Effector CD8-positive, alpha-beta T cell (primary cell): ENCODE measurements around the gene MICAL3.

Experiments used
- DNase-seq: peaks from one replicate; lab custom pipeline; 2025; lab: John Stamatoyannopoulos, UW

Gene MICAL3

DNA sequence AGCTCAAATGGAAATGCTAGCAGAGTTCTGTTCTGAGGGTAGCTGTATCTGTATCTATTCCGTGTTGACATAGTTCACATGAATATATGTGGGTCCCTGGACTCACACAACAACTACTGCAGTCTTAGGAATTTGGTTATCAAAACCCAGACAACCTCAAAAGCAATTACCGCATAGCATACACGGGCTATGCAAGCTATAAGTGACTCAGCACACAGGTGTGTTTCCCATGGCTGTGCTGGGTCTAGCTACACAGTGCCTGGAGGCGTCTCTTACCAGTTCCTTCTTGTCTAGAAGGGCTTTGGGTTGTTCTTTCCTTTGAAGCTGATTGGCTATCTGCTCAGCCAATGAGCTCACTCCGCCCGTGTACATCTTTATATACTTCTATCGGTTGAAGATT, 151.9 kb downstream of the MICAL3 start:
- no peak for DNase-seq

DNA sequence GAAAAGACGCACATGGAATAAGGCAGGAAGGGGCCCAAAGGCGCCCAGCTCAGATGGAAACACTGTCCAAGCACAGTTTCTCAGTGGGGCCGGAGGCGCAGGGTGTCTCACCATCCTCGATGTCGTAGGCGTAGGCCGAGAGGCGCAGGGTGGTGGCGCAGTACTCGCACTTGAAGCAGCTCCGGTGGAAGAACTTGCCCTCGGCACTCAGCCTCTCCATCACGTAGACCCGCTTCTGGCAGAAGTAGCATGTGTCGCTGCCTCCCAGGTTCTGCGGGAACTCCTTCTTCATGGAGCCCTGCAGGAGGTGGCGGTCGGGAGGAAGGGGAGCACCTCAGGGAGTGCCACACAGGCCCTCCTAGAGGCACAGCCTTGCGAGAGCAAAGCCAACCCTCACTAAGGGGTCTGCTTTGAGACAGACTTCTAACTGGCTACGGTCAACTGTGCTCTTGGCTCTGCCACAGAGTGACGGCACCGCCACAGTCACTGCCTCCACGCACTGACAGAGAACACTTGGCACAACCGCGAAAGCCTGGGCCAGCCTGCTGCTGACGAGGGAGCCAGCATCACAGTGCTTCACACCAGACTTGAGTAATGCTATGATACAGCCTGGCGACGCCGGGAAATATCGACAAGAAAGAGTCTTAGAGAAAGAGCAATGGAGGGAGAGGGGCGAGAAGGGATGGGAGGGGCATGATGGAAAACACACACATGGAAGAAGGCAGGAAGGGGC, 152.5 kb downstream of the MICAL3 start:
- no peak for DNase-seq

DNA sequence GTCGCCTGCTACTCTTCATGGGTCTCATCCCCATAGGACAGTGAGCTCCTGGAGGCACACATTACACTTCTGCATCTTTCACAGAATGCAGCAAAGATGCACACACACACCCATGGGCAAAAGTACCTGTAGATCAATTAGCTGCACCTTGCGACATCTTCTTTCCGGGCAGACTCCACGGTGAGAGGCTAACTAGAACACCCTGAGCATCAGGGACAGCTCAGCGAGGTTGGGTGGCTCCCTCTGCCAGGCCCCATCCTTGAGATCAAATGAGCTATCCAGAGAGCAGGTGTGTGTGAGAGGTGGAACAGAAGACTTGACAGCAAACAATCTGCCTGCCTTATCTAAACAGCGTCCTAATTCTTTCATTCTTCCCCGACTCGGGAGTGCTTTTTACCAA, 154.0 kb downstream of the MICAL3 start:
- no peak for DNase-seq

DNA sequence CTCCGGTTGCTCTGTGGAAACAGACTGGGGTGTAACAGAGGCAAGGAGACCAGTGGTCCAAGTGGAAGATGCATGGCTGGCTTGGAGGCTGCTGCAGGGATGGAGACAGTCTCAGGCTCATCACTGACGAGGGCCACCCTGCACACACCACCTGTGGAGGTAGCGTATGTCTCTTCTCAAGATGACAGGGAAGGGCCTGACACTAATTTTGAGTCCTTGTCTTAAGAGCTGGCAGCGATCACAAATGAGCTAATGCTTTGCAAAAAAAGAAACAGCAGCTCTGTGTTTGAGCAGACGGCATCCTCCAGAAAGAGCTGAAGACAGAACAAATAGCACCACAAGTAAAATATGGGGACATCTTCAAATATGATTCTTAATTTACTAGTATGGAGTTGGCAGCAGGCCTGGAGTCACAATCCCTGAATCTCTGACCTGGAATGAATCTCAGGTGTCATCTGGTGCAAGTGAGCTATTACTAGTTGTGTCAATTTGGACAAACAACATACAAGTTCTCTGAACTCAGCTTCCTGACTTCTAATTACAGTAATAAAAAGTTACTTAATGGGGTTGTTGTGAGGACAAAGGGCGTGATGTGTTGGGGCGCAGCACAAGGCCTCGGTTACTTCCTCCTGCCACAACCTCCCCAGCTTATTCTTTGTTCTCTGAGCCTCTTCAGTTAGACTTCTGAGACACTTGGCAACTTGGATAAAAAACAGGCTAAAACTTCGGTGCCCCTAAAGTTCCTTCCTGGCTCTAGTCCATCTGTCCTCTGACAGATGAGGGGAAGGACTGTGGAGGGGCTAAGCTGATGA, 154.9 kb downstream of the MICAL3 start:
- no peak for DNase-seq

DNA sequence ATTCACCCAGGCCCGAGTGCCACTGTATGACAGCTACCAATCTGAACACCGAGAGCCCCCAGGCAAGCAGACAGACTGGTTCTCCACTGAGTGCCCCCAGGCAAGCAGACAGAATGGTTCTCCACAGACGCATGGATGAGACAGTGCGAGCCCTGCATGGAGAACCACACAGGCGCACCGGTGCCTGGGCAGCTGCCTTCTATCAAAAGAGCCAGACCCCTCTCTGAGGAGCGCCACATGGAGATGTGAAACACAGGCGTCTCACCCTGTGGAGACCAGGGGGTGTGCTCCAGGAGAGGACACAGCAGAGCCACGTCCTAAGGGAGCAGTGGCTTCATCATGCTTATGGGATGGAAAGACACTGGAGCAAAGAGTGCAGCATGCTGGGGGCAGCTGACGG, 155.6 kb downstream of the MICAL3 start:
- DNase-seq, result no peak

DNA sequence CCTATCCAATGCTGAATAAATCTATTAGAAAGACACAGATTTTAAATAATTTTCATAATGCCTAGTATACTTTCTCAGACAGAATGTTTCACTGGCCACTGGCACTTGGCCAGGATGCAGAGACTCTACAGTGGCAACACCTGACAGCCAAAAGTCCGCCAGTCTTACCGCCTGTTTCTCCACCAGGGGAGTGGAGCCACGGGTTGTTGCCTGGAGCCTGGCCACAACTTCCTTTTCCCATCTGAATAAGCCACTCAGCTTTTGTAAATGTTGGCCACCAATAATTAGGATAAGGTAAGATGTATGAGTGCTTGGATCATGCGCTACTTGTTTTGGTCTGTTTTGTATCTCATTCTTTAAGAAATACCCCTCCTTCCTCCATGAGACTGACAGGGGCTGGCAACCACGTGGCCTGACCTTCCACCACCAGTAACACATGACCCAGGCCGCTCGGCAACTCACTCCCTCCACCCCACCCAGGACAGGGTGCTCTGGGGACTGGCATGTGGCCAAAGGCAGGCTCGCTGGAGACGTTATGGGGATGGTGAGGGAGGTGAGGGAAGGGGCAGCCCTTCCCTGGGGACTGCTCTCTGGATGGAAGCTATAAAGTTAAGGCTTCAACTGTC, 157.1 kb downstream of the MICAL3 start:
- no peak for DNase-seq

DNA sequence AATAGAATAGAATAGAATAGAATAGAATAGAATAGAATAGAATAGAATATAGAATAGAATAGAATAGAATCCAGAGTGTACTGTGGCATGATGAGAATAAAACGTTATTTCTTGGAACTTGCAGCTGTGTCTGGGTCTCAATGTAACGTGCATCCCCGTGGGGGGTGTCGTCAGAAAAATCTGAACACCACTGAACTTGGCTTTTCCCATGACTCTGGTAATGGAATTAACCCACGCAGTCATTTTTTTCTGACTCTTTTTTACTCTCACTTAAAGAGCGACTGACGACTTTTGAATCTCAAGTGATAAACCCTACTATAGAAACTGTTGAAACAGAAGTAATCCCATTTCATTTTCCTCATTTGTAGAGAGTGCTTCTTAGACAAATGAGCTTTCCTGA, 157.7 kb downstream of the MICAL3 start:
- no peak for DNase-seq

DNA sequence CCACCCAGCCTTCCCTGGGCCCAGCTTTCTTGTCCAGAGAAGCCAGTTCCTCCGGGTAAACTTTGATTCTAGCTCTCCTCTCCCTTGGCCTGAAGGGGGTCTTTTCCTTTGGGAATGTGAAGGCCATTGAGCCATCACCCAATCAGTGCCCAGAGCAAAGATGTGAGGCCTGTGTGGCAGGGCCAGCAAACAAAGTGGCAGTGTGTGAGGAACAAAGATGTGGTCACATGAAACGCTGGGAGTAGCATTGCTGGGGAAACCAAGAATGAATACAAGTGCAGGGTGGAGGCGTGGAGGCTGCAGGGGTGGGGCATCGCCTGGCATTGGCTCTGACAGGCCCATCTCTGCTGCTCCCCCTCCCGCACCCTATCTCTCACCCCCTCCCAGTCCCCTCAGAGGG, 158.2 kb downstream of the MICAL3 start:
- no peak for DNase-seq

DNA sequence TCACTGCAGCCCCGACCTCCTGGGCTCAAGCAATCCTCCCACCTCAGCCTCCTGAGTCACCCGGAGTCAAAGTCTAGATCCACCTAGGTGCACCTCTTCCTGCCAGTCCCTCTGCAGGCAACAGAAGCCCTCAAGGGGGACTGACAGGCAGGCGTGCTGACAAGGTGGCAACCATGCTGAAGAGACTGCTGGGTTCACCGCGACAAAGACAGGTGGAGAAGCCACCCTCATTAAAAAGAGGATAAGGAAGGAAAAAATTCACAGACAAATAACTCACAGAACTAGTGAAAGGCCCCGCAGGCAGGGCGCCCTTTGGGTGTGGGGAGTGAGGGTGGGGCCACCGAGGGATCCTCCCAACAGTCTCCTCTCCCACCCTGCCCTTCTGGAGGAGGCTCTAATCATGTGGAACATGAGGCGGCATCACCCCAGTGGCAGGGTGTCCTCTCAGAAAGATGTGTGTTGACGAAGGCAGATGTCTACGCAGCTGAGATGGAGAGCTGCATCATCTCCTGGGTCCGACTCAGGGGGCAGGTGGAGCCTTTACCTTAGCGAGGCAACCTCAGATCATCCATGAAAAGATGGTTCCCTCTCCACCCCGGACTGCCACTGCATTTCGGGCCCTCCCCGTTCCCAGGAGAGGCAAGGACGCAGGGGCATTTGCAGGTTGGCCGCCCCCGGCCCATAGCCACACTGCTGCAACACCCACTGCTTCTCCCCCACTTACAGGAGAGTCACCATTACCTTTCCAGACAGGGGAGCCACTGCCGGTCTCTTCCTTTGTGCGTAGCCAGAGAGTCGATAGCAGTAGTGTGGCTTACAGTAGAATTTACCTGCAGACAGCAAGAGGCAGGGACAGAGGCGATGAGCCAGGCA, 158.9 kb downstream of the MICAL3 start:
- DNase-seq, result no peak

DNA sequence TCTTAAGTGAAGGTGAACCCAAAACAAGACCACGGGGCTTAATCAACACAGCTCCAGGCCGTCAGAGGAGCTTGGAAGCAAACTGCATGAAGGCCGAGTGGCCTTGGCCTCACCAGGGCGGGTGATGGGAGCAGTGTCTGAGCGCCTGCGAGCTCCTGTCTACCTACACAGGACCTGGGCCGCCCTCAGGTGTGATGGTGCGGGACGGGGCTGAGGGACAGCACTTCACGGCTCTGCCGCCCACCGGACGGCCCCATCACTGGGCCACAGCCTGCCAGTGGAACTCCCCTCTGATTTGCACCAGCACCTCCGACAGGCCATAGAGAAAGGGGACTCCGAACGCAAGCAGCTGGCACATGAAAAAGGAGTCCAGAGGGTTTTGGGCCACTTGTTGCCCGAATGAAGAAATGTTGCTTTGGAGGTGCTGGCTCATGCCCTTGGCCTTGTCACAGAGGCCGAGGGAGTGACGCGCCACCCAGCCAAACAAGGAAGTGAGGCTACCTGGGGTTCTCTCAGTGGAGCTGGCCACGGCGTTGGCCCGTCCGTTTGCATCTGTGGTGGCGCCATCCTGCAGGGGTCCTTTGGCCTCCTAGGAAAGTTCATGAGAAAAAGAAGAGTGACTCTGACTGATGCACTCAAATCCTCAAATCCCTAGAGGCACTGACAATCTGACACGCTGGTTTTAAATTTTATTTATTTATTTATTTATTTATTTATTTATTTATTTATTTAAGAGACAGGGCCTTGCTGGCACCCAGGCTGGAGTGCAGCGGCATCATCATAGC, 159.8 kb downstream of the MICAL3 start:
- no peak for DNase-seq

DNA sequence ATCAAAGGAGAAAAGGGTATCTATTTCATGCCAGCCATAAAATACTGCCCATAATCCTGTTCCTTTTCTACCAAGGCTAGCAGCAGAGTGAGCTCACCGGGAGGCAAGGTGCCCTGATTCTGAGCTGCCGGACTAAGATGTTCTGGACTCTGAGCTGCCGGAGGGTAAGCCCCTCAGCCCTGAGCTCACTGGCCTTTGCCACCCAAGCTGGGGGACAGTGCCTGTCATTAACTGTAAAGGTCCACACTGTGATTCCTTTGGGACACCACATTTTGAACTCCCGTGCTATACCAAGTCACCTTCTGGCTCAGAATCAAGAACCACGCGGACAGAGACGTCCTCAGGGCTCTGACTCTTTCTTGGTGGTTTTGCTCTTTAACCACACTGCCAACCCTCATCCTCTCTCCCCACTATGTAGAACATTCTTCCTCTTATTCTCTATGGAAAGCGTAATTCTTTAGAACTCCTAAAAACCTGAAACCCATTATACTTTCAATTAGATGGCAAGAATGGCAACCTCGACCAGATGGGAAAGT, 161.6 kb downstream of the MICAL3 start:
- DNase-seq, result no peak

DNA sequence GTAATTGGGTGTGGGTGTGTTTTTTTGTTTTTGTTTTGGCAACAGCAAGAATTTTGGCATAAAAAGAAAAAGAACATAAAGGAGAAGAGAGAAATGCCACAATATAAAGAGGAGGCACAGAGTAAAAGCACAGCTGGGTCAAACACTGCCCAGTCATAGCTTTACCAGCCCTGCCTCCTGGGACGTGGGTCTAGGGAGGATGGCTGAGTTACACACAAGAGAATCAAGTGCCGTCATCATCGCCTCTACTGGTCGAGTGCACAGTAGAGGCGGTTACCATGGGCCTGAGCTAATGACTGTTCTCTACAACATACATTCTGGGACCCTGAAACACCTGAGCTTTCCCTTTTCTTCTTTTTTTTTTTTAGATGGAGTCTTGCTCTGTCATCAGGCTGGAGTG, 162.5 kb downstream of the MICAL3 start:
- no peak for DNase-seq

DNA sequence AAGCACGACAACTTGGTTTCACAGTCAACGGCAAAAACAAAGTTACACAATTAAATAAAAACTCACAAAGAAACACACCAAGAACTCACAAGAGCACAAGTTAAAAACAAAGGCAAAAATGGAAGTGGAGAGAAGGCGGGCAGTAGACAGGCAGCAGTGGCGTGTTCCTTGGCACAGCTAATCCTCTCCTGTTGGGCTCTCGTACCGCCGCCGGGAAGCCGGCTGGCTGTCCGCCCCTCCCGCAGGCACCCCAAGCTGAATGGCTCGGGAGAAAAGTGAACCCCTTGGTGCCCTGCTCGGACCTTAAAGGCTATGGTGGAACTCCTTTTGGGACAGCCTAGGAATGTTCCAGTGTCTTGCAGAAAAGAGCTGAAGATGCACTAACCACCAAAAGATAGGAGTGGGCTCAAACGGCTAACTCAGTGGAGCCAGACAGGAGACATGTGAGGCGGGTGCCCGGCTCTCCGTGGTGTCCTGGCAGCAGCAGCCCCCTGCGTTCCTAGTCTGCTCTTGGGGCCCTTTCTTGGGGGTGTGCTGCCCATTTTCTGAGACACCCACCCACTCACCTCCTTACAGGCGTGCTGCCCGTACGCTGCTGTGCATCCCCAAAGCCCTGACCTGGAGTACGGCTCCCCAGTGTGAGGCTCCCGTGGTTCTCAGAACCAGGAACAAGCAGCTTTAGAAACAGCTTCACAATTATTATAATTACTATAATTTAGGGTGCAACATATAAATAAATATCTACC, 164.0 kb downstream of the MICAL3 start:
- DNase-seq, result no peak

DNA sequence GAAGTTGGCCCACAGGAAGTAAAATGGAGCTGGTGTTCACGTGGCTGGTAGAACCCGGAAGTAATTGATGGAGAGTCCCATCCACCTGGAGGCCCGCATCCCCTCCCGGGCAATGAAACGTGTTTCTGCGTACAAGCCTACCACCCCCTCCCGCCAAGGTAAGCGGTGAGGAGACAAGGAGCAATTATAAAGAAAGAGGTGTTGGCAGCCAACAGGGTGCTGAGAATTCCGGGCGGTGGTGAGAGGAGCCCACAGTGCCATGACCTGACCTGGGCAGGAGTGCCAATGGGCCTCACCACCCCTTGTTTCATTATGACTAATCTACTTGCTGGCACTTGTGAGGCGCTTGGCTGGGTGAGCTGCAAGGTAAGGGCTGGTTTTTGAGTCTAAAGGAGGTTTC, 166.3 kb downstream of the MICAL3 start:
- DNase-seq, result no peak

DNA sequence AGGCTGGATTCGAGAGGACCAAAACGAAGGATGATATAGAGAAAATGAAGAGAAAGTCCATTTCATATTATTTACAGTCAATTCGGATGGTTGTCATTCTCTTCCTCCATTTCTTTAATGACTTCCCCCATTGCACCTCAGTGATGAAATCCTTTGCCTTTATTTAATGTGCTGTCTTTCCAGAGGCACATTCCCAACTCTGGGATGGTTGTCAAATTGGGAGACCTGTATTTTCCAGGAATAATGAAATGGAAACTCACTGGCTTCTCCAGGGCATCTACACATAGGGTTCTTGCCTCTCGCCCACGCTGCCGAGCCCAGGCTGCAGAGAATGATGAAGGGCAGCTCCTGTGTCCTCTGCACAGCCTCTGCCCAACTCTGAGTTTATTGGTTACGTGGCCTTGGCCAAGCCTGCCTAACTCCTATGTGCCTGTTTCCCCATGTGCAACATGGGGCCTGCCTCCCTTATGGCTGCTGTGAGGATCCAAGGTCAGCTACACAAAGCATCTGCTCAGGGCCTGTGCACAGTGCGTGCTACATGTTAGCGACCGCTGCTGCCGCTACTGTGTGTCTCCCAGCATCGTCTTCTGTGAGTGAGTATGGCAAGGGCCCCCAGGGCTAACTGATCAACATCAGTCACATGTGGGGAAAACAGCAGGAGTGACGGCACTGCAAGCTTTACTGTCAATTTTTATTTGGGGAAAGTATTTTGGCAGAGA, 168.6 kb downstream of the MICAL3 start:
- no peak for DNase-seq

DNA sequence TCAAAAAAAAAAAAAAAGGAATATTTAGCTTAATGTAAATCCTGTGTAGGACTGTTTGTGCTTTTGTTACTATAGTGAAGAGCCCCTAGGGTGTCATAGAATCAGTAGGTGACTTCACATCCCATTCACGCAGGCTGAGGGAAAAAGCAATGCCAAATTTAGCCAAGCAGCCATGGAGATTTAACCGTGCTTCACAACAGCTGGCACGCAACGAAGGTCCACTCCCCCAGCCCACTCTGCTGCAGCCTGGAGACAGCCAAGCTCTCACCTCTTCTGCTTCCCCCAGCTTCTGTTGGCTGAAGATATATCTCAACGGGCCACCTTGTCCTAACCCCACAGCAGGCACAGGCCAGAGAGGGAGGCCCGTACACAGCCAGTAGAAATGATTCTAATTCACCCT, 171.3 kb downstream of the MICAL3 start:
- DNase-seq, result no peak

DNA sequence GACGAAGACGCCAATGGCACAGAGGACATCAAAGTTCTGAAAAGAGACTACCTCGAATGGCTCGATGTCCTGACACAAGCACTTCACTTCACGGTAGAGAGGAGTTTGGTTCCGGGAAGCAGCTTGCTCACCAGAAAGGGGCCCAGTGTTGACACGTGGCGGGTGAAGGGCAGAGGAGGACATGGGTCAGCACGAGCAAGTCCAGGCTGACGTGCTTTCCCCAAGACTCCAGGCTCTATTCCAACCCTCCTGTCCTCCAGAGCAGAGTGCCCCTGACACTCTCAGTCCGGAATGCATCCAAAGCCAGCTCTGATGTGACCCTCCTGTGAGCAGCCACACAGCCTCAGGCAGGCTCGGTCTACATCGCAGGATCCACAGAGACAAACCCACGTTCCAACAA, 172.6 kb downstream of the MICAL3 start:
- no peak for DNase-seq

DNA sequence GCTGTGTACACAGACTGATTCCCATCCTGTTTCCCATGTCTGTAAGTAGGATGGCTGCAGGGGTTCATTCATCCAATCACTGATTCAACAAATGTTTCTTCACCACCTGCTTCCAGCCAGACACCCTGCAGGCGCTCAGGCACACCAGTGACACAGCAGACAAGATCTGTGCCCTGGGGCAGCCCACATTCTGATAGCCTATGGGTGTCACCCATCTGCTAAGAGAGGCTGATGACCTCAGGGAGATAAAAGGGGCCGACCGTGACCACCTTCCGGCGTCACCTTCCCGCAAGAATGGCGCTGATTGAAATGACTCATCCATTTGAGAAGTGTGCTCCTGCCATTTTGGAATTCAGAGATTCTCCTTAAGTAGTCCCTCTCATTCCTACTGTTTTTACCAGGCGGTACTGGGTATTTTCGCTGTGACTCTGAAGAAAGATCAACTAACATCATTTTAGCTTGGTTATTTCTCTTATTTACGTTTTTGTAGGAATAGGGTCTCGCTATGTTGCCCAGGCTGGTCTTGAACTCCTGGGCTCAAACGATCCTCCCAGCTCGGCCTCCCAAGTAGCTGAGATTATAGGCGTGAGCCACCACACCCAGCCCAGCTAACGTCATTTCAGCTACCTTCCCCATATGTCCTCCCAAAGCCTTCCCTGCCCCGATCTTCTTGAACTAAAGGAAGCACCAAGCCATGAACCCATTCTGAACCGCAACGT, 176.8 kb downstream of the MICAL3 start:
- DNase-seq, result no peak
